H1 (cell line): ENCODE data around the gene RBP7. TPM values are rescaled to one million over a fixed set of nuclear protein-coding genes. Genes with fewer than 3 reads are reported as not detected.

ENCODE experiments used
- CTCF ChIA-PET: fragments of 300-600 bp; sonication (Branson Sonifier 250); formaldehyde crosslinking; loops from one replicate; lab custom pipeline; 2021; ENCODE audit not compliant: partially characterized antibody; lab: Charles Lee
- POLR2A ChIA-PET: fragments of 300-600 bp; sonication (Branson Sonifier 250); formaldehyde crosslinking; loops from one replicate; lab custom pipeline; 2021; ENCODE audit warnings: inconsistent platforms; ENCODE audit not compliant: partially characterized antibody; lab: Charles Lee
- DNase-seq, 2 experiments: peaks; one replicate each; pipeline versions ENCODE4 v3.0.0 to v3.0.0-alpha.2; 2010 to 2022; ENCODE audit warnings: low spot score in 2 of 2, low read depth in 1 of 2, mixed read lengths in 1 of 2
- FAIRE-seq: peaks from 2 replicates; lab custom pipeline; 2011; peaks lifted over from hg19 to GRCh38; lab: Jason Lieb, UNC
- H2AFZ ChIP-seq: 2 replicates; pipeline ENCODE4 v1.8.1; 2012; ENCODE audit warnings: low read length, inconsistent platforms
- H2AK5ac ChIP-seq: 2 replicates; pipeline ENCODE4 v1.6.1; 2013; ENCODE audit warnings: low read depth, low read length
- H2BK120ac ChIP-seq: replicated peaks from 2 replicates; pipeline ENCODE3; 2013; ENCODE audit warnings: low read depth, low read length, inconsistent platforms
- H2BK12ac ChIP-seq: 2 replicates; pipeline ENCODE4 v1.6.1; 2013; ENCODE audit warnings: low read depth, low read length
- H2BK15ac ChIP-seq: 2 replicates; pipeline ENCODE4 v1.6.1; 2013; ENCODE audit warnings: low read length
- H2BK20ac ChIP-seq: 2 replicates; pipeline ENCODE4 v1.6.1; 2013; ENCODE audit warnings: low read length
- H2BK5ac ChIP-seq: 2 replicates; pipeline ENCODE4 v1.6.1; 2013; ENCODE audit warnings: low read depth, low read length
- H3K14ac ChIP-seq: 2 replicates; pipeline ENCODE4 v1.6.1; 2013; ENCODE audit warnings: inconsistent platforms; ENCODE audit not compliant: insufficient read length
- H3K18ac ChIP-seq: 2 replicates; pipeline ENCODE4 v1.6.1; 2013; ENCODE audit warnings: low read length; ENCODE audit errors: extremely low read depth
- H3K23ac ChIP-seq: 2 replicates; pipeline ENCODE4 v1.6.1; 2013; ENCODE audit warnings: inconsistent platforms; ENCODE audit not compliant: insufficient read length
- H3K23me2 ChIP-seq: 2 replicates; pipeline ENCODE4 v1.6.1; 2013; ENCODE audit warnings: low read depth, low read length
- H3K27ac ChIP-seq: 2 replicates; pipeline ENCODE4 v1.6.1; 2011; ENCODE audit warnings: low read depth, low read length, inconsistent platforms
- H3K27me3 ChIP-seq, 4 experiments: replicated peaks in 1 of 4; 1 replicate in 1 of 4; 2 replicates in 3 of 4; pipeline versions ENCODE4 v1.6.1 to v1.8.1; 2011 to 2013; ENCODE audit warnings: low read length in 3 of 4, mild to moderate bottlenecking in 3 of 4, inconsistent platforms in 2 of 4, mixed read lengths in 2 of 4, moderate library complexity in 1 of 4; ENCODE audit not compliant: control insufficient read depth in 3 of 4, insufficient read depth in 3 of 4; ENCODE audit errors: extremely low read depth in 1 of 4
- H3K36me3 ChIP-seq, 4 experiments: 2 replicates each; pipeline versions ENCODE4 v1.6.1 to v1.8.1; 2011 to 2013; ENCODE audit warnings: mild to moderate bottlenecking in 4 of 4, low read length in 3 of 4, moderate library complexity in 2 of 4, control low read depth in 1 of 4, inconsistent platforms in 1 of 4; ENCODE audit not compliant: insufficient read depth in 4 of 4, control insufficient read depth in 2 of 4
- H3K4ac ChIP-seq: replicated peaks from 2 replicates; pipeline ENCODE3; 2013; ENCODE audit warnings: low read length, low read depth, mixed read lengths, inconsistent platforms; ENCODE audit not compliant: insufficient read length
- H3K4me1 ChIP-seq, 4 experiments: replicated peaks in 1 of 4; 1 replicate in 1 of 4; 2 replicates in 3 of 4; pipeline versions ENCODE4 v1.6.1 to v1.8.1; 2011 to 2013; ENCODE audit warnings: low read length in 3 of 4, inconsistent platforms in 2 of 4, mixed read lengths in 1 of 4; ENCODE audit not compliant: insufficient read depth in 4 of 4, control insufficient read depth in 3 of 4
- H3K4me2 ChIP-seq, 2 experiments: 2 replicates each; pipeline versions ENCODE4 v1.6.1 to v1.8.1; 2011 to 2013; ENCODE audit warnings: low read depth in 2 of 2, low read length in 2 of 2, control low read depth in 1 of 2, inconsistent platforms in 1 of 2, mild to moderate bottlenecking in 1 of 2; ENCODE audit not compliant: insufficient read depth in 1 of 2
- H3K4me3 ChIP-seq, 4 experiments: fragments of 200-600, 300-600 bp in 1 of 4; sonication (generic), shearing (Covaris generic), sonication (Bioruptor Twin) in 1 of 4; 2 replicates each; pipeline versions ENCODE4 v1.5.1 to v1.8.1; 2011 to 2016; ENCODE audit warnings: low read length in 4 of 4, low read depth in 3 of 4, control low read depth in 2 of 4, inconsistent platforms in 2 of 4, mild to moderate bottlenecking in 2 of 4, mixed read lengths in 1 of 4, moderate library complexity in 1 of 4; ENCODE audit not compliant: insufficient read depth in 2 of 4; ENCODE audit errors: extremely low read depth in 1 of 4
- H3K56ac ChIP-seq: replicated peaks from 2 replicates; pipeline ENCODE3; 2013; ENCODE audit warnings: low read depth, mild to moderate bottlenecking, mixed read lengths, low read length, inconsistent platforms; ENCODE audit not compliant: insufficient read length
- H3K79me1 ChIP-seq: 2 replicates; pipeline ENCODE4 v1.6.1; 2013; ENCODE audit warnings: low read depth, low read length, control low read depth
- H3K79me2 ChIP-seq, 2 experiments: 2 replicates each; pipeline versions ENCODE4 v1.6.1 to v1.8.1; 2012 to 2013; ENCODE audit warnings: low read length in 2 of 2, mild to moderate bottlenecking in 2 of 2, inconsistent platforms in 1 of 2; ENCODE audit not compliant: insufficient read depth in 2 of 2, control insufficient read depth in 1 of 2
- H3K9ac ChIP-seq, 4 experiments: replicated peaks in 1 of 4; 1 replicate in 1 of 4; 2 replicates in 3 of 4; pipeline versions ENCODE4 v1.6.1 to v1.8.1; 2011 to 2013; ENCODE audit warnings: low read depth in 3 of 4, low read length in 3 of 4, control low read depth in 2 of 4, mild to moderate bottlenecking in 2 of 4, moderate library complexity in 2 of 4, inconsistent platforms in 1 of 4; ENCODE audit errors: extremely low read depth in 1 of 4
- H3K9me3 ChIP-seq, 2 experiments: 2 replicates each; pipeline versions ENCODE4 v1.6.1 to v1.8.1; 2012 to 2013; ENCODE audit warnings: mild to moderate bottlenecking in 2 of 2, moderate library complexity in 2 of 2, control low read depth in 1 of 2, inconsistent platforms in 1 of 2, low read depth in 1 of 2, low read length in 1 of 2, mixed read lengths in 1 of 2; ENCODE audit not compliant: insufficient read depth in 2 of 2
- H4K20me1 ChIP-seq, 2 experiments: replicated peaks in 1 of 2; 2 replicates each; pipeline versions ENCODE3 to v1.8.1; 2011 to 2013; ENCODE audit warnings: inconsistent platforms in 2 of 2, low read length in 2 of 2, mild to moderate bottlenecking in 1 of 2; ENCODE audit not compliant: insufficient read depth in 2 of 2, control insufficient read depth in 1 of 2
- H4K5ac ChIP-seq: 2 replicates; pipeline ENCODE4 v1.6.1; 2013; ENCODE audit warnings: low read length, low read depth, mixed read lengths, inconsistent platforms; ENCODE audit not compliant: insufficient read length
- H4K8ac ChIP-seq: 2 replicates; pipeline ENCODE4 v1.8.0; 2013; ENCODE audit warnings: mild to moderate bottlenecking, moderate library complexity, low read length, inconsistent platforms; ENCODE audit not compliant: insufficient read depth; ENCODE audit errors: extremely low read depth
- H4K91ac ChIP-seq: replicated peaks from 2 replicates; pipeline ENCODE3; 2013; ENCODE audit warnings: low read length, mixed read lengths, inconsistent platforms; ENCODE audit not compliant: insufficient read length
- CBX8 ChIP-seq: fragments of 300-800, 300-1000 bp; sonication (generic); IDR thresholded peaks from 2 replicates; pipeline ENCODE4 v1.7.1; 2016; ENCODE audit warnings: low read depth, low read length, borderline replicate concordance
- HDAC2 ChIP-seq, 2 experiments: fragments of 300-600 bp in 1 of 2; sonication (generic) in 1 of 2; IDR thresholded peaks; 2 replicates each; pipeline ENCODE4 v1.6.1; 2011 to 2012; ENCODE audit warnings: low read depth in 2 of 2, low read length in 2 of 2, mild to moderate bottlenecking in 2 of 2, moderate library complexity in 2 of 2, borderline replicate concordance in 1 of 2, inconsistent platforms in 1 of 2
- KDM5A ChIP-seq: fragments of 200-600 bp; IDR thresholded peaks from 2 replicates; pipeline ENCODE4 v1.7.1; 2012; ENCODE audit warnings: mild to moderate bottlenecking, low read length, inconsistent platforms, mixed read lengths
- POU5F1 ChIP-seq: IDR thresholded peaks from 2 replicates; pipeline ENCODE4 v1.6.1; 2011; ENCODE audit warnings: low read depth, mild to moderate bottlenecking, low read length, moderate library complexity
- RNF2 ChIP-seq: fragments of 200-900, 300-1000 bp; sonication (generic); IDR thresholded peaks from 2 replicates; pipeline ENCODE4 v1.7.1; 2016; ENCODE audit warnings: borderline replicate concordance, low read depth, mild to moderate bottlenecking, antibody characterized with exemption, low read length; ENCODE audit not compliant: poor library complexity, severe bottlenecking; ENCODE audit errors: missing control alignments
- SIN3A ChIP-seq, 2 experiments: IDR thresholded peaks in 1 of 2; conservative IDR thresholded peaks in 1 of 2; 2 replicates each; pipeline ENCODE4 v1.6.1; 2011 to 2012; ENCODE audit warnings: low read length in 2 of 2, improper control_type of control experiment in 1 of 2, low read depth in 1 of 2, mild to moderate bottlenecking in 1 of 2
- SIRT6 ChIP-seq: IDR thresholded peaks from one replicate; pipeline ENCODE4 v1.7.1; 2012; ENCODE audit warnings: low read length, inconsistent platforms
- SP4 ChIP-seq: IDR thresholded peaks from 2 replicates; pipeline ENCODE4 v1.6.1; 2012; ENCODE audit warnings: low read length, inconsistent platforms
- TBP ChIP-seq: IDR thresholded peaks from 2 replicates; pipeline ENCODE4 v1.6.1; 2011; ENCODE audit warnings: low read depth, low read length, improper control_type of control experiment
- TCF12 ChIP-seq: IDR thresholded peaks from 2 replicates; pipeline ENCODE4 v1.6.1; 2011; ENCODE audit warnings: low read depth, mild to moderate bottlenecking, low read length
- WGBS, 2 experiments: shearing (Covaris generic) in 1 of 2; methylation state at CpG; one replicate each; pipeline versions ENCODE4 v1.1.6 to v1.1.7; 2013 to 2015; ENCODE audit warnings: low lambda C conversion rate in 2 of 2, mixed read lengths in 2 of 2, inconsistent platforms in 1 of 2, low coverage in 1 of 2, missing lambda C conversion rate in 1 of 2; ENCODE audit not compliant: insufficient replicate concordance in 2 of 2, insufficient coverage in 1 of 2, insufficient read length in 1 of 2; ENCODE audit errors: extremely low coverage in 1 of 2, missing lambda C conversion rate in 1 of 2; 5-methylcytosine and 5-hydroxymethylcytosine counted together
- polyA plus RNA-seq, 7 experiments: library from polyadenylated mRNA; depleted of rRNA in 3 of 7; stranded (reverse) in 5 of 7; unstranded in 2 of 7; fragments of >200 nt in 5 of 7; fragments of 200-250 nt in 2 of 7; gene quantifications; 1 replicate in 5 of 7; 2 replicates in 1 of 7; 4 replicates in 1 of 7; pipeline versions ENCODE4 v1.2.1 to v1.2.3, GENCODE V29; 2011 to 2013; ENCODE audit warnings: missing spikeins in 2 of 7, mixed read lengths in 2 of 7
- total RNA-seq: library from RNA; stranded (reverse); fragmentation: NEBNext Ultra II Directional; extraction: Animal tissue kit (Norgen Biotek cat#: 25700); gene quantifications from 2 replicates; pipeline ENCODE4 v1.2.1, GENCODE V29; 2021
- TF ChIP-seq, protein P1 (sequence below): IDR thresholded peaks from 2 replicates; pipeline ENCODE4 v1.6.1; 2011; ENCODE audit warnings: low read length, improper control_type of control experiment

RBP7 gene
- total and polyA plus RNA-seq, 2 of the 8 experiments (the other 6 are each of a cell fraction or from before 2014, with no cell fraction given): 5.7 to 7.2 TPM

- H3K9me3 ChIP-seq: no peaks in the 10 kb centered on the region
- no peaks in the 10 kb centered on the region for H3K79me2 ChIP-seq
- no peak overlapping the region for H3K56ac ChIP-seq
- peaks cover 0 to 6% (median 1%) of the 10 kb centered on the region in 4 experiments; a peak in 3 of 7 replicates for H3K4me1 ChIP-seq
- H2BK20ac ChIP-seq: no peak overlapping the region
- peaks cover 10 to 28% (median 26%) of the 10 kb centered on the region in 4 experiments for H3K27me3 ChIP-seq
- no peak overlapping the region for H3K4ac ChIP-seq
- ChIA-PET CTCF (interaction anchor here (0.6 to 1.4 kb wide), 6 partner anchors 10 to 429 kb away, joined by 3 to 4 read pairs (median 4); partner anchors contain the start of gene CENPS), POLR2A (interaction anchor here (0.6 kb wide), 3 partner anchors 28 to 753 kb away, joined by 3 read pairs; no protein-coding TSS in a partner anchor)
- no peak overlapping the region for H2BK15ac ChIP-seq
- WGBS, 2 experiments: 87% methylated on average over 8 of the region's 8 CpGs; no CpG with 5 or more reads in 1 of the 2 experiments
- no peaks in the 10 kb centered on the region for H3K36me3 ChIP-seq
- peaks cover 6% of the 10 kb centered on the region; the same call in 1 of the 2 replicates for H3K23me2 ChIP-seq
- H2BK12ac ChIP-seq: no peak overlapping the region
- no peak overlapping the region for H3K23ac ChIP-seq
- no peaks in the 10 kb centered on the region for H4K20me1 ChIP-seq
- FAIRE-seq (no peak), DNase-seq (no peak)
- H2AFZ ChIP-seq: no peak overlapping the region
- H2AK5ac ChIP-seq: no peak overlapping the region
- no peak overlapping the region for H4K8ac ChIP-seq
- H3K18ac ChIP-seq: no peak overlapping the region
- H3K14ac ChIP-seq: no peak overlapping the region
- H2BK5ac ChIP-seq: no peak overlapping the region
- H4K5ac ChIP-seq: no peak overlapping the region
- no peak overlapping the region for H3K9ac ChIP-seq
- H3K4me3 ChIP-seq: no peak overlapping the region
- no peaks in the 10 kb centered on the region for H3K79me1 ChIP-seq
- no peak overlapping the region for H3K4me2 ChIP-seq
- H2BK120ac ChIP-seq: no peak overlapping the region
- H3K27ac ChIP-seq: no peak overlapping the region
- H4K91ac ChIP-seq: no peak overlapping the region
- TF ChIP-seq SIRT6 (no peak), TCF12 (no peak), POU5F1 (no peak), KDM5A (no peak), SP4 (no peak), TBP (no peak), CBX8 (no peak), RNF2 (no peak), SIN3A (conservative IDR thresholded peaks at IDR 0.05 in 1 of 2, IDR thresholded peaks at IDR 0.05 in 1 of 2; ENCODE audit: low read depth in 1 of 2, low read length in 2 of 2) (no peak), HDAC2 (IDR thresholded peaks at IDR 0.05; ENCODE audit: borderline replicate concordance in 1 of 2, low read depth in 2 of 2, low read length in 2 of 2) (no peak)
- TF ChIP-seq, protein P1, sequence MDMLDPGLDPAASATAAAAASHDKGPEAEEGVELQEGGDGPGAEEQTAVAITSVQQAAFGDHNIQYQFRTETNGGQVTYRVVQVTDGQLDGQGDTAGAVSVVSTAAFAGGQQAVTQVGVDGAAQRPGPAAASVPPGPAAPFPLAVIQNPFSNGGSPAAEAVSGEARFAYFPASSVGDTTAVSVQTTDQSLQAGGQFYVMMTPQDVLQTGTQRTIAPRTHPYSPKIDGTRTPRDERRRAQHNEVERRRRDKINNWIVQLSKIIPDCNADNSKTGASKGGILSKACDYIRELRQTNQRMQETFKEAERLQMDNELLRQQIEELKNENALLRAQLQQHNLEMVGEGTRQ: no peak
Measured at GRCh38 chr1:10001016-10001665, 4.1 kb downstream of the RBP7 start.
